Measurements from ENCODE around the gene CELSR1.

DNA sequence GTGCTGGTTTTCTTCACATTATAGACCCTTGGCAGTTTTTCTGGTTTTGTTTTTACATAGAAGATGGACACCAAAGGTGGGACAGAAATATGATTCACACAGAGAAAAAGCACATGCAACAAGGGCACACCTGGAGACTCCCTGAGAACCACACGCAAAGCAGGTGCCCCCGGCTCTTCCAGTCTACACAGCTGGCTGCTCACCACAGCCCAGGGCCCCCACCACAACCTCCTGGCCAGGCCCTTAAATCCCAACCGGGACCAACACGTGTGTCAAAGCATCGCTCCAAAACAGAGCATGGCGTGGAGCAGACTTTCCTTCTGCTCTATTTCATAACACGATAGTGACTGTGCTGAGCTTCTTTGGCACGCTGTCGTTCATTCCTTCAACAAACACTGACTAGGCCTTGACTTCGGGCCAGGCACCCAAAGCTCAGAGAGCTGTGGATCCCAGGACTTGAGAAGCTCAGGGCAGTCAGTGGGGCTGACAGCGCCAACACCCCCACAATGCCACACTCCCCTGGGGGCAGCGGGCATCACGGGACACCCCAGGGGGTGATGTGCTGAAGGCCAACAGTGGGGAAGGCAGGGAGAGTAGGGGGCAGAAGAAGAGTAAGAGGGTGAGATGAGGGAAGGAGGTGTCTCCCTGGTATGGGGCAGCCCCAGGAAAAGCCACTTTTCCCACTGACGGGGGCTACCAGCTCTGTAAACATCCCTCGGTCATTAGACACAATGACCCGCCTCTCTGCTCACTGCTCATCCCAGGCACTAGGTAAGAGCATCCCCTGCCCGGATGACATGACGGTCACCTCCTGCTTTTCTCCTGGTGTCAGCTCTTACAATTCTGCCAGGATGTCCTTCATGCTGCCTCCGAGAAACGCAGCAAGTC lies 26.0 kb downstream of the CELSR1 start:
- TF ChIP-seq, protein P1, sequence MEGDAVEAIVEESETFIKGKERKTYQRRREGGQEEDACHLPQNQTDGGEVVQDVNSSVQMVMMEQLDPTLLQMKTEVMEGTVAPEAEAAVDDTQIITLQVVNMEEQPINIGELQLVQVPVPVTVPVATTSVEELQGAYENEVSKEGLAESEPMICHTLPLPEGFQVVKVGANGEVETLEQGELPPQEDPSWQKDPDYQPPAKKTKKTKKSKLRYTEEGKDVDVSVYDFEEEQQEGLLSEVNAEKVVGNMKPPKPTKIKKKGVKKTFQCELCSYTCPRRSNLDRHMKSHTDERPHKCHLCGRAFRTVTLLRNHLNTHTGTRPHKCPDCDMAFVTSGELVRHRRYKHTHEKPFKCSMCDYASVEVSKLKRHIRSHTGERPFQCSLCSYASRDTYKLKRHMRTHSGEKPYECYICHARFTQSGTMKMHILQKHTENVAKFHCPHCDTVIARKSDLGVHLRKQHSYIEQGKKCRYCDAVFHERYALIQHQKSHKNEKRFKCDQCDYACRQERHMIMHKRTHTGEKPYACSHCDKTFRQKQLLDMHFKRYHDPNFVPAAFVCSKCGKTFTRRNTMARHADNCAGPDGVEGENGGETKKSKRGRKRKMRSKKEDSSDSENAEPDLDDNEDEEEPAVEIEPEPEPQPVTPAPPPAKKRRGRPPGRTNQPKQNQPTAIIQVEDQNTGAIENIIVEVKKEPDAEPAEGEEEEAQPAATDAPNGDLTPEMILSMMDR (IDR thresholded peaks at IDR 0.05): no peak
- TF ChIP-seq EP300 (IDR thresholded peaks at IDR 0.05) (no peak), POLR2A (IDR thresholded peaks at IDR 0.05) (no peak)

Data from ovary (tissue), 3 donors.